LNCaP clone FGC (cell line): ENCODE measurements around the gene IGFLR1.

Experiments used
- DNase-seq: peaks from one replicate; pipeline ENCODE4 v3.0.0-alpha.2; 2011; ENCODE audit warnings: low read depth
- H3K4me3 ChIP-seq: 2 replicates; pipeline ENCODE4 v1.5.1; 2011; ENCODE audit warnings: mild to moderate bottlenecking, low read depth, low read length, control low read depth
- CTCF ChIP-seq: IDR thresholded peaks from 2 replicates; pipeline ENCODE4 v1.5.1; 2012; ENCODE audit warnings: mild to moderate bottlenecking; ENCODE audit not compliant: control insufficient read depth, insufficient read depth; ENCODE audit errors: extremely low read depth

Gene IGFLR1

GRCh38 chr19:35732540-35733179 is 9.6 kb downstream of the IGFLR1 start:
- H3K4me3 ChIP-seq: no peak overlapping the region
- no peak for TF ChIP-seq CTCF
- no peak for DNase-seq

- no peak for TF ChIP-seq CTCF
These were observed 10.4 kb downstream of the IGFLR1 start for GRCh38 chr19:35731779-35732405.

GRCh38 chr19:35731353-35731752 is 10.9 kb downstream of the IGFLR1 start:
- no peak for TF ChIP-seq CTCF
- H3K4me3 ChIP-seq: no peak overlapping the region
- DNase-seq: no peak

More at GRCh38 chr19:35731779-35732405, 10.4 kb downstream of the IGFLR1 start:
- no peak overlapping the region for H3K4me3 ChIP-seq
- no peak for DNase-seq

GRCh38 chr19:35730326-35730725 is 11.9 kb downstream of the IGFLR1 start:
- no peak for DNase-seq
- no peak overlapping the region for H3K4me3 ChIP-seq
- no peak for TF ChIP-seq CTCF

GRCh38 chr19:35729763-35730162 is 12.5 kb downstream of the IGFLR1 start:
- no peak for DNase-seq
- no peak for TF ChIP-seq CTCF
- H3K4me3 ChIP-seq: no peak overlapping the region

GRCh38 chr19:35729021-35729420 is 13.2 kb downstream of the IGFLR1 start:
- DNase-seq: no peak
- no peak for TF ChIP-seq CTCF
- H3K4me3 ChIP-seq: no peak overlapping the region

- TF ChIP-seq CTCF: no peak
- DNase-seq: no peak
- no peak overlapping the region for H3K4me3 ChIP-seq
These were observed 14.1 kb downstream of the IGFLR1 start for GRCh38 chr19:35727956-35728706.
